ENCODE data around the gene FAM227B.
"Not testable (repeated sequence)": the region's sequence is repeated elsewhere in the genome, so short reads cannot be mapped to it uniquely, and the experiment has no call there.

FAM227B gene

GRCh38 chr15:49492830-49493229 is 127.8 kb downstream of the FAM227B start:
- peak overlapping the region; percentile 65 for H3K27ac ChIP-seq (ENCODE audit: poor library complexity, severe bottlenecking)
- H3K9me3 ChIP-seq (ENCODE audit: severe bottlenecking), result no peaks in the 10 kb centered on the region
- no peak for TF ChIP-seq CTCF (IDR thresholded peaks at IDR 0.05; ENCODE audit: poor library complexity, severe bottlenecking)
- no peak overlapping the region for H3K4me3 ChIP-seq (ENCODE audit: severe bottlenecking)
- DNase-seq (ENCODE audit: low spot score), result no peak
- no peaks in the 10 kb centered on the region for H3K36me3 ChIP-seq (ENCODE audit: low read depth)
- ATAC-seq (ENCODE audit: low read depth), result peak; percentile 66
- no peaks in the 10 kb centered on the region for H3K27me3 ChIP-seq (ENCODE audit: insufficient read depth, poor library complexity, severe bottlenecking)
- peaks cover 40% of the 10 kb centered on the region for H3K4me1 ChIP-seq (ENCODE audit: insufficient read depth, poor library complexity, severe bottlenecking)

- Histone ChIP-seq H3K27ac (ENCODE audit: poor library complexity, severe bottlenecking) (peak overlapping the region; percentile 65), H3K27me3 (ENCODE audit: insufficient read depth, poor library complexity, severe bottlenecking) (no peaks in the 10 kb centered on the region), H3K4me3 (ENCODE audit: severe bottlenecking) (no peak overlapping the region), H3K36me3 (ENCODE audit: low read depth) (no peaks in the 10 kb centered on the region), H3K4me1 (ENCODE audit: insufficient read depth, poor library complexity, severe bottlenecking) (peaks cover 40% of the 10 kb centered on the region), H3K9me3 (ENCODE audit: severe bottlenecking) (no peaks in the 10 kb centered on the region)
- no peak for TF ChIP-seq CTCF (IDR thresholded peaks at IDR 0.05; ENCODE audit: poor library complexity, severe bottlenecking)
- ATAC-seq (ENCODE audit: low read depth) (no peak), DNase-seq (ENCODE audit: low spot score) (no peak)
Measured at GRCh38 chr15:49492151-49492550, 128.5 kb downstream of the FAM227B start.

GRCh38 chr15:49490966-49491365 is 129.7 kb downstream of the FAM227B start:
- H3K4me3 ChIP-seq (ENCODE audit: severe bottlenecking), result no peak overlapping the region
- DNase-seq (ENCODE audit: low spot score) (no peak), ATAC-seq (ENCODE audit: low read depth) (no peak)
- no peak overlapping the region for H3K27ac ChIP-seq (ENCODE audit: poor library complexity, severe bottlenecking)
- H3K4me1 ChIP-seq (ENCODE audit: insufficient read depth, poor library complexity, severe bottlenecking), result peaks cover 32% of the 10 kb centered on the region
- no peaks in the 10 kb centered on the region for H3K9me3 ChIP-seq (ENCODE audit: severe bottlenecking)
- no peaks in the 10 kb centered on the region for H3K27me3 ChIP-seq (ENCODE audit: insufficient read depth, poor library complexity, severe bottlenecking)
- no peaks in the 10 kb centered on the region for H3K36me3 ChIP-seq (ENCODE audit: low read depth)
- no peak for TF ChIP-seq CTCF (IDR thresholded peaks at IDR 0.05; ENCODE audit: poor library complexity, severe bottlenecking)

- H3K9me3 ChIP-seq (ENCODE audit: severe bottlenecking); ATAC-seq (ENCODE audit: low read depth); H3K27ac ChIP-seq (ENCODE audit: poor library complexity, severe bottlenecking); DNase-seq (ENCODE audit: low spot score); H3K36me3 ChIP-seq (ENCODE audit: low read depth); H3K4me1 ChIP-seq (ENCODE audit: insufficient read depth, poor library complexity, severe bottlenecking); H3K4me3 ChIP-seq (ENCODE audit: severe bottlenecking); H3K27me3 ChIP-seq (ENCODE audit: insufficient read depth, poor library complexity, severe bottlenecking): not testable (repeated sequence)
Measured at GRCh38 chr15:49485401-49485800, 135.2 kb downstream of the FAM227B start.

- not testable (repeated sequence) for DNase-seq (ENCODE audit: low spot score); H3K27me3 ChIP-seq (ENCODE audit: insufficient read depth, poor library complexity, severe bottlenecking); H3K9me3 ChIP-seq (ENCODE audit: severe bottlenecking); ATAC-seq (ENCODE audit: low read depth); H3K4me3 ChIP-seq (ENCODE audit: severe bottlenecking); H3K36me3 ChIP-seq (ENCODE audit: low read depth); H3K4me1 ChIP-seq (ENCODE audit: insufficient read depth, poor library complexity, severe bottlenecking); H3K27ac ChIP-seq (ENCODE audit: poor library complexity, severe bottlenecking)
Measured at GRCh38 chr15:49478982-49479381, 141.6 kb downstream of the FAM227B start.

- not testable (repeated sequence) for DNase-seq (ENCODE audit: low spot score)
Measured at GRCh38 chr15:49478021-49478420, 142.6 kb downstream of the FAM227B start.

More at GRCh38 chr15:49478021-49478420, 142.6 kb downstream of the FAM227B start:
- H3K27me3 ChIP-seq (ENCODE audit: insufficient read depth, poor library complexity, severe bottlenecking); H3K4me1 ChIP-seq (ENCODE audit: insufficient read depth, poor library complexity, severe bottlenecking); H3K4me3 ChIP-seq (ENCODE audit: severe bottlenecking); H3K9me3 ChIP-seq (ENCODE audit: severe bottlenecking); ATAC-seq (ENCODE audit: low read depth); H3K27ac ChIP-seq (ENCODE audit: poor library complexity, severe bottlenecking); H3K36me3 ChIP-seq (ENCODE audit: low read depth): not testable (repeated sequence)

All from RWPE2 (cell line).